Measurements from ENCODE around the gene PERM1.
"Not testable (repeated sequence)": the region's sequence is repeated elsewhere in the genome, so short reads cannot be mapped to it uniquely, and the experiment has no call there.

DNA sequence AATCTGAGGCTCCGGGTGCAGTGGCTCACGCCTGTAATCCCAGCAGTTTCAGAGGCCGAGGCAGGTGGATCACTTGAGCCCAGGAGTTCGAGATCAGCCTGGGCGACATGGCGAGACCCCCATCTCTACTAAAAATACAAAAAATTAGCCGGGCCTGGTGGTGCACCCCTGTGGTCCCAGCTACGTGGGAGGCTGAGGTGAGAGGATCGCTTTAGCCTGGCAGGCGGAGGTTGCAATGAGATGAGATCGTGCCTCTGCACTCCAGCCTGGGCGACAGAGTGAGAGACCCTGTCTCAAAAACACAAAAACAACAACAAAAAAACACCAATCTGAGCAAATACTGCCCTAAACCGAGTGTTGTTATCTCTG lies 30.8 kb upstream of the PERM1 start:
- not testable (repeated sequence) for TF ChIP-seq CTCF, POLR2A (IDR thresholded peaks at IDR 0.05)

All from Peyer's patch (tissue), 4 donors.